ENCODE results near the gene AGPAT3. TPM values are rescaled to one million over a fixed set of nuclear protein-coding genes. Genes with fewer than 3 reads are reported as not detected.
A peak's percentile ranks its signal among the peaks of the same experiment; 100 is the strongest.

Gene AGPAT3
- polyA plus RNA-seq, 1 donor, result 83.0 TPM

DNA sequence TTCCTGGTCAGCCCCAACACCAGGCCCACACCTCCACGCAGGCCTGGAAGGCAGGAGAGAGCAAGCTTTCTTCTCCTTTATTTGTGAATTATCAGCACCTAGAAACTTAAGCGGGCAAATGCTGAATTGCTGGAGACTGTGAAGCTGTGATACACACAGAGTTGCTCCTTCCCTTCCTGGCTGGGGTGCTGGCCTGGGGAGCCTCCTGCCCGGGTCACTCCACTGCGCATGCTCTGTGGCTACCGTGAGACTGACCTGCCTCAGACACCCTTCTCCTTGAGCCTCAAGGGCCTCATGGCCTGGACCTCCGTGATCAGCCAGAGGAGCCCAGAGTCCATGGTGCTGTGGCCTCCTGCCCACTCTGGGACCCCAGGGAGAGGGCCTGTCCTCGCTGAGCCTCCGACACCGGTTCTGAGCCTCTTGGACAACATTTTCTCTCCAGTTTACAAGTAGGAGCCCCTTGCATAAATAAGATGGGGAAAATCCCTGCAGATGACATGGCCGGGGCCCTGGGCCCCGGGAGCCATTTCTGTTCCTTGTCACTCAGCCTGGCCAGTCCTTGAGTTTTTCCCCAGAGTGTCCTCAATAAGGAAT, 18.0 kb downstream of the AGPAT3 start:
- no peak overlapping the region for H3K4me3 ChIP-seq (ENCODE audit: low read length)
- peaks cover 55% of the 10 kb centered on the region for H3K4me1 ChIP-seq (ENCODE audit: control insufficient read depth, insufficient read depth, low read length)
- whole genome bisulfite sequencing (ENCODE audit: insufficient coverage, low lambda C conversion rate), result no CpG with 5 or more reads among the region's 11 CpGs
- H3K27ac ChIP-seq (ENCODE audit: low read length), result peak overlapping the region; percentile 89
- no peaks in the 10 kb centered on the region for H3K27me3 ChIP-seq (ENCODE audit: control insufficient read depth, insufficient read depth, low read length)
- DNase-seq, result no peak
- H3K36me3 ChIP-seq (ENCODE audit: control insufficient read depth, insufficient read depth, low read length), result peaks cover 15% of the 10 kb centered on the region
- H3K9me3 ChIP-seq (ENCODE audit: control insufficient read depth, low read depth, low read length), result no peaks in the 10 kb centered on the region

DNA sequence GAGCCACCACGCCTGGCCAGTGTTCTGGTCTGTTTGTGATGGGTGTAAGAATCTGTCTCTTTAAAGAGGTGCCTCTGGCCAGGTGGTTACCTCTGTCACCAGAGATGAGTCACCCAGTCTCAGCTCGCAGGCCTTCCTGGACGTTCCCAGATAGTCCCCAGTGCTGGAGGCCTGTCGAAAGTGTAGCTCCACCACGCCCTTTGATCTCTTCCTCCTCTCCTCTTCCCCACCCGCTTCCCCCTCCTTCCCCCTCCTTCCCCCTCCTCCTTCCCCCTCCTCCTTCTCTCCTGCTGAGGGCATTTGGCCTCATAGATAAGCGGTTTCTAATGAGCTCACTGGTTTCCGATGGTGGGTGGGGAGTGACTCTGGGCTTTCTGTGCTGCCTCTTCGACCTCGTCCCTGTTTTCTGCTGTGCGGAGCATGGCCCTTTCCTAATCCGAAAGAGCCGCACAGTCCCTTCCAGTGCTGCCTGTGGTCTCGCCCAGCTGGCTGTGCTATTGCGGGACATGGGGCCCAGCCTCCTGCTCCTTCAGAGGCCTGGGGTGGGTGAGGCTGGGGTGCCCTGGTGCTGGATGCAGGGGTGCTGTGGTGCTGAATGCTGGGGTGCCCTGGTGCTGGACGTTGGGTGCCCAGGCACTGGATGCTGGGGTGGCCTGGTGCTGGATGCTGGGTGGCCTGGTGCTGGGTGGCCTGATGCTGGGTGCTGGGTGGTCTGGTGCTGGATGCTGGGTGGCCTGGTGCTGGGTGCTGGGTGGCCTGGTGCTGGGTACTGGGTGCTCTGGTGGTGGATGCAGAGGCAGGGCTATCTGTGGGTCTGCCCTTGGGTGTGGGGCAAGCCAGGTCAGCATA, 19.2 kb downstream of the AGPAT3 start:
- WGBS (ENCODE audit: insufficient coverage, low lambda C conversion rate), result no CpG with 5 or more reads among the region's 16 CpGs
- Histone ChIP-seq H3K4me3 (ENCODE audit: low read length) (peak overlapping the region; percentile 32), H3K27me3 (ENCODE audit: control insufficient read depth, insufficient read depth, low read length) (no peaks in the 10 kb centered on the region)

DNA sequence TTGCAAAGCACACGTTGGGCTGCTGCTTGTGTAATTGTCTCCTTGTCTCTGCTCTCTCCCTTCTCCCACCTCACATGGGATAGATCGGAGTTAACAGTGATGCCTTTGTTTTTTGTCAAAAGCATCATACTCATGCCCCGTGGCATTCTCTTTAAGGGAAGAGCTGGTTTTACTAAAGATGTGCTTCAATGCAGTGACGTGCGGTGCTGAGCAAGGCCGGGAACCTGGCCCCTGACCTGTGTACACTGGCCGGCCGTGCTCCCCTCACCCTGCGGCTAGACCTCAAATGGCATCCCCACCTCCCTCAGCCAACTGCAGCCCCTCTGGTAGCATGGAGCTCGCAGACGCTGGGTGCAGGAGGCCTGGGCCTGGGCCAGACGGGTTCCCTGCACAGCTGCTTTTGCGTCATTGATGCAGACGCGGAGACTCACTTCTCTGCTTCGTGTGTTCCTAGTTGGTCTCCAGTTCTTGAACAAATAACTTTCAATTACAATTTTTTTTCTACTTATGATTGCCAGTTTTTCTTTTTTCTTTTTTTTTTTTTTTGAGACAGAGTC, 19.9 kb downstream of the AGPAT3 start:
- peak overlapping the region; percentile 32 for H3K4me3 ChIP-seq (ENCODE audit: low read length)
- peaks cover 49% of the 10 kb centered on the region for H3K4me1 ChIP-seq (ENCODE audit: control insufficient read depth, insufficient read depth, low read length)
- peaks cover 15% of the 10 kb centered on the region for H3K36me3 ChIP-seq (ENCODE audit: control insufficient read depth, insufficient read depth, low read length)
- peak in 1 of 2 donors; percentile 62 for DNase-seq
- no peaks in the 10 kb centered on the region for H3K9me3 ChIP-seq (ENCODE audit: control insufficient read depth, low read depth, low read length)
- H3K27ac ChIP-seq (ENCODE audit: low read length), result peak overlapping the region; percentile 100
- WGBS (ENCODE audit: insufficient coverage, low lambda C conversion rate), result 82% methylated on average over 2 of the region's 16 CpGs
- no peaks in the 10 kb centered on the region for H3K27me3 ChIP-seq (ENCODE audit: control insufficient read depth, insufficient read depth, low read length)

More for the DNA sequence above, 19.2 kb downstream of the AGPAT3 start:
- peak; percentile 95 to 97 for DNase-seq
- Histone ChIP-seq H3K36me3 (ENCODE audit: control insufficient read depth, insufficient read depth, low read length) (peaks cover 17% of the 10 kb centered on the region), H3K9me3 (ENCODE audit: control insufficient read depth, low read depth, low read length) (no peaks in the 10 kb centered on the region), H3K27ac (ENCODE audit: low read length) (peak overlapping the region; percentile 100), H3K4me1 (ENCODE audit: control insufficient read depth, insufficient read depth, low read length) (peaks cover 55% of the 10 kb centered on the region)

DNA sequence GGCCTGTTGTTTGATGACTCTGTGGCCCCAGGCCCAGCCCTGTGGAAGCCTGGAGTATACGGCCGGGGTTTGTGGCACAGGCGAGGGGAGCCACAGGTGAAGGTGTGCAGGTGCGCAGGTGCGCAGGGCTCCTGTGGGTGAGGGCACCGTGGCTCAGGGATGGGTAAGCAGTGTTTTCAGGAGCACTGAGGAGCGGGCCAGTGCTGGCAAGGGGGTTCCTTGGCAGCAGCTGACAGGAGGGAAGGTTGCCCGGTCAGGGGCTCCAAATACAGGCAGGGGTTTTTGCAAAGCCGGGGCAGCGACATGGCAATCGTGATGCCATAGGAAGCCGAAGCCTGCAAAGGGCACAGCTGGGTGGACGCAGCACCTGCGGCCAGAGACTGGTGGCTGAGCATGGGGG, 20.7 kb downstream of the AGPAT3 start:
- H3K27ac ChIP-seq (ENCODE audit: low read length), result no peak overlapping the region
- peaks cover 17% of the 10 kb centered on the region for H3K36me3 ChIP-seq (ENCODE audit: control insufficient read depth, insufficient read depth, low read length)
- H3K4me3 ChIP-seq (ENCODE audit: low read length), result no peak overlapping the region
- no peaks in the 10 kb centered on the region for H3K9me3 ChIP-seq (ENCODE audit: control insufficient read depth, low read depth, low read length)
- H3K4me1 ChIP-seq (ENCODE audit: control insufficient read depth, insufficient read depth, low read length), result peaks cover 42% of the 10 kb centered on the region
- no peaks in the 10 kb centered on the region for H3K27me3 ChIP-seq (ENCODE audit: control insufficient read depth, insufficient read depth, low read length)
- DNase-seq, result no peak
- WGBS (ENCODE audit: insufficient coverage, low lambda C conversion rate), result no CpG with 5 or more reads among the region's 14 CpGs

DNA sequence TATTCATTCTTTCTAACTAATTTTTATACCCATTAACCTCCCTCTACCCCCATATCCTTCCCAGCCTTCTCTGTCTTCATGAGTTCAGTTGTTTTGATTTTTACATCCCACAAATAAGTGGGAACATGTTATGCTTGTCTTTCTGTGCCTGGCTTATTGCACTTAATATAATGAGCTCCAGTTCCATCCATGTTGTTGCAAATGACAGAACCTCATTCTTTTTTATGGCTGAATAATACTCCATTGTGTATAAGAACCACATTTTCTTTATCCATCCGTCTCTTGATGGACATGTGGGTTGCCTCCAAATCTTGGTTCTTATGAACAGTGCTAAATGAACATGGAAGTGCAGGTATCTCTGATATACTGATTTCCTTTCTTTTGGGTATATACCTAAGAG, 21.5 kb downstream of the AGPAT3 start:
- H3K9me3 ChIP-seq (ENCODE audit: control insufficient read depth, low read depth, low read length), result no peaks in the 10 kb centered on the region
- WGBS (ENCODE audit: insufficient coverage, low lambda C conversion rate), result 100% methylated on average over 1 of the region's 1 CpG

DNA sequence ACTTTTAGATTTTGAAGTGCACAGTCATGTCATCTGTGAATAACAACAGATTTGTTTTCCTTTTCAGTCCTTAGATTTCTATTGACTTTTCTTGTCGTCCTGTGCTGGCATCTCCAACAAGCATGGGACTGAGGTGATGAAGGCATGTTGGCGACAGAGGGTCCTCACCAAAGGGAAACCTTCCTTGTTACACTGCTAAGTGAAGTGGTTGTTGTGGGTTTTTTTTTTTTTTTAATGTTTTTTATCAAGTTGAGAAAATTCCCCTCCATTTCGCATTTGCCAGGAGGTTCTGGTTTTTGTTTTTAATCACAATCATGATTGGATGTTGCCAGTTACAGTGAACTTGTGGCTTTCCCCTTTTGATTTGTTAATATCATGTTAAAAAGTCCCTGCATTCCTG, 24.0 kb downstream of the AGPAT3 start:
- no CpG with 5 or more reads among the region's 3 CpGs for WGBS (ENCODE audit: insufficient coverage, low lambda C conversion rate)
- Histone ChIP-seq H3K4me1 (ENCODE audit: control insufficient read depth, insufficient read depth, low read length) (peaks cover 31% of the 10 kb centered on the region), H3K4me3 (ENCODE audit: low read length) (no peak overlapping the region), H3K9me3 (ENCODE audit: control insufficient read depth, low read depth, low read length) (no peaks in the 10 kb centered on the region), H3K36me3 (ENCODE audit: control insufficient read depth, insufficient read depth, low read length) (peaks cover 23% of the 10 kb centered on the region), H3K27ac (ENCODE audit: low read length) (no peak overlapping the region), H3K27me3 (ENCODE audit: control insufficient read depth, insufficient read depth, low read length) (no peaks in the 10 kb centered on the region)
- no peak for DNase-seq

More for the DNA sequence above, 21.5 kb downstream of the AGPAT3 start:
- peaks cover 21% of the 10 kb centered on the region for H3K36me3 ChIP-seq (ENCODE audit: control insufficient read depth, insufficient read depth, low read length)
- H3K4me3 ChIP-seq (ENCODE audit: low read length), result no peak overlapping the region
- no peaks in the 10 kb centered on the region for H3K27me3 ChIP-seq (ENCODE audit: control insufficient read depth, insufficient read depth, low read length)
- DNase-seq, result no peak
- H3K4me1 ChIP-seq (ENCODE audit: control insufficient read depth, insufficient read depth, low read length), result peaks cover 39% of the 10 kb centered on the region
- H3K27ac ChIP-seq (ENCODE audit: low read length), result no peak overlapping the region

DNA sequence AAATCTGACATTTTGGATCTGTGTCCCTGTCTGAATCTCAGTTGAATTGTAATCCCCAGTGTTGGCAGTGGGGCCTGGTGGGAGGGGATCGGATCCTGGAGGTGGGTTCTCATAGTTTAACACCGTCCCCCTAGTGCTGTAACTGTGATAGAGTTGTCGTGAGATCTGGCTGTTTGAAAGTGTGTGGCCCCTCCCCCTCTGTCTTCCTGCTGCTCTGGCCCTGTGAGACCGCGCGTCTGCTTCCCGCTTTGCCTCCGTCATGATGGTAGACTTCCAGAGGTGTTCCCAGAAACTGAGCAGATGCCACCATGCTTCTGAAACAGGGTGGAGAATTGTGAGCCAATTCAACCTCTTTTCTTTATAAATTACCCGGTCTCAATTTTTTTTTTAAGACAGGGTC, 25.0 kb downstream of the AGPAT3 start:
- no peak for DNase-seq
- peaks cover 23% of the 10 kb centered on the region for H3K36me3 ChIP-seq (ENCODE audit: control insufficient read depth, insufficient read depth, low read length)
- no peaks in the 10 kb centered on the region for H3K27me3 ChIP-seq (ENCODE audit: control insufficient read depth, insufficient read depth, low read length)
- no peak overlapping the region for H3K4me3 ChIP-seq (ENCODE audit: low read length)
- H3K9me3 ChIP-seq (ENCODE audit: control insufficient read depth, low read depth, low read length), result no peaks in the 10 kb centered on the region
- no peak overlapping the region for H3K27ac ChIP-seq (ENCODE audit: low read length)
- peaks cover 22% of the 10 kb centered on the region for H3K4me1 ChIP-seq (ENCODE audit: control insufficient read depth, insufficient read depth, low read length)
- no CpG with 5 or more reads among the region's 9 CpGs for whole genome bisulfite sequencing (ENCODE audit: insufficient coverage, low lambda C conversion rate)

DNA sequence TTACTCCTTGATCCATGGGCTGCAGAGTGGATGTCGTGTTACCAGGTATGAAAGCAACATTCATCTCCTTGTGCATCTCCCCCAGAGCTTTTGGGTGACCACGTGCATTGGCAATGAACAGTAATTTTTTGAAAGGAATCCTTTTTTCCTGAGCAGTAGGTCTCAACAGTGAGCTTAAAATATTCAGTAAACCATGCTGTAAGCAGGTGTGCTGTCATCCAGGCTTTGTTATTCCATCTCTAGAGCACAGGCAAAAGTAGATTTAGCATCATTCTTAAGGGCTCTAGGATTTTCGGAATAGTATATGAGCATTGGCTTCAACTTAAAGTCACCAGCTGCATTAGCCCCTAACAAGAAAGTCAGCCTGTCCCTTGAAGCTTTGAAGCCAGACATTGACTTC, 27.3 kb downstream of the AGPAT3 start:
- Histone ChIP-seq H3K27me3 (ENCODE audit: control insufficient read depth, insufficient read depth, low read length) (no peaks in the 10 kb centered on the region), H3K9me3 (ENCODE audit: control insufficient read depth, low read depth, low read length) (peaks cover 1% of the 10 kb centered on the region), H3K4me1 (ENCODE audit: control insufficient read depth, insufficient read depth, low read length) (peaks cover 17% of the 10 kb centered on the region), H3K36me3 (ENCODE audit: control insufficient read depth, insufficient read depth, low read length) (peaks cover 20% of the 10 kb centered on the region), H3K27ac (ENCODE audit: low read length) (no peak overlapping the region), H3K4me3 (ENCODE audit: low read length) (no peak overlapping the region)
- WGBS (ENCODE audit: insufficient coverage, low lambda C conversion rate), result 100% methylated on average over 1 of the region's 3 CpGs
- no peak for DNase-seq

DNA sequence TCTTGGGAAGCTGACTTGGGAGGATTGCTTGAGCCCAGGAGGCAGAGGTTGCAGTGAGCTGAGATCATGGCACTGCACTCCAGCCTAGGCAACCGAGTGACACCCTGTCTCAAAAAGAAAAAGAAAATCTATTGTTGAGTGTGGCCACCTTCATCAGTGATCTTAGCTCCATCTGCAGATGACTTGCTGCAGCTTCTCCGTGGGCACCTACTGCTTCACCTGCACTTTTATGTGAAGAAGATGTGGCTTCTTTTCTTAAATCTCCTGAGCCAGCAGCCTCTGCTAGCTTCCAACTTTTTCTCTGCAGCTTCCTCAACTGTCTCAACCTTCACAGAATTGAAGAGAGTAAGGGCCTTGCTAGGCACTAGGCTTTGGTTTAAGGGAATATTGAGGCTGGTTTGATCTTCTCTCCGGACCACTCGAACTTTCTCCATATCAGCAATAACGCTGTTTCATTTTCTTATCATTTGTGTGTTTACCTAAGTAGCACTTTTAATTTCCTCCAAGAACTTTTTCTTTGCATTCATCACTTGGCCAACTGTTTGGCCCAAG, 28.0 kb downstream of the AGPAT3 start:
- peaks cover 8% of the 10 kb centered on the region for H3K9me3 ChIP-seq (ENCODE audit: control insufficient read depth, low read depth, low read length)
- peak overlapping the region; percentile 13 for H3K27ac ChIP-seq (ENCODE audit: low read length)
- peaks cover 20% of the 10 kb centered on the region for H3K36me3 ChIP-seq (ENCODE audit: control insufficient read depth, insufficient read depth, low read length)
- WGBS (ENCODE audit: insufficient coverage, low lambda C conversion rate), result 36% methylated on average over 3 of the region's 5 CpGs
- DNase-seq, result no peak
- H3K27me3 ChIP-seq (ENCODE audit: control insufficient read depth, insufficient read depth, low read length), result no peaks in the 10 kb centered on the region
- H3K4me1 ChIP-seq (ENCODE audit: control insufficient read depth, insufficient read depth, low read length), result peaks cover 17% of the 10 kb centered on the region
- no peak overlapping the region for H3K4me3 ChIP-seq (ENCODE audit: low read length)

DNA sequence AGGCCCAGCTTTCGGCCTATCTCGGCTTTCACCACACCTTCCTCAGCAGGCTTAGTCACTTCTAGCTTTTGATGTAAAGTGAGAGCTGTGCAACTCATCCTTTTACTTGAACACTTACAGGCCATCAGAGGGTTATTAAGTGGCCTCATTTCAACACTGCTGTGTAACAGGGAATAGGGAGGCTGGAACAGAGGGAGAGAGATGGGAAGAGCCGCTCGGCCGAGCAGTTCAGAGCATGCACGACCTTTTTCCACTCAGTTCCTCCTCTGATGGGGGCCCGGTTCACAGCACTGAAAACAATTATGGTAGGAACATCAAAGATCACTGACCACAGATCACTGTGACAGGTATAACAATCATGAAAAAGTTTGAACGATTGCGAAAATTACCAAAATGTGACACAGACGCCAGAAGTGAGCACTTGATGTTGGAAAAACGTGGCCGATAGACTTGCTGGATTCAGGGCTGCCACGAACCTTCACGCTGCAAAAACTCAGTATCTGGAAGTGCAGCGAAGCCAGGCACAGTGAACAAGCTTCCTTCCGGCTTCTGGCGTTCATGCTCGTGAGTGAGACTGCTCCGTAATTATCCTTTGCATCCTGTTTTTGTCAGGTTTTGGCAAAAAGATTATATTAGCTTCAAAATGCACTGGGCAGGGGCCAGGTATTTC, 28.6 kb downstream of the AGPAT3 start:
- H3K4me1 ChIP-seq (ENCODE audit: control insufficient read depth, insufficient read depth, low read length), result peaks cover 17% of the 10 kb centered on the region
- H3K36me3 ChIP-seq (ENCODE audit: control insufficient read depth, insufficient read depth, low read length), result peaks cover 20% of the 10 kb centered on the region
- 100% methylated on average over 1 of the region's 19 CpGs for WGBS (ENCODE audit: insufficient coverage, low lambda C conversion rate)
- H3K4me3 ChIP-seq (ENCODE audit: low read length), result no peak overlapping the region
- no peaks in the 10 kb centered on the region for H3K27me3 ChIP-seq (ENCODE audit: control insufficient read depth, insufficient read depth, low read length)
- DNase-seq, result peak in 1 of 2 donors; percentile 70
- peak overlapping the region; percentile 13 for H3K27ac ChIP-seq (ENCODE audit: low read length)
- H3K9me3 ChIP-seq (ENCODE audit: control insufficient read depth, low read depth, low read length), result peaks cover 9% of the 10 kb centered on the region
